HL-60/S4 treated with retinoic acid at 250 ng/mL for 4 days and 3 days (cell line): ENCODE measurements around the gene OXGR1.
"Not testable (repeated sequence)": the region's sequence is repeated elsewhere in the genome, so short reads cannot be mapped to it uniquely, and the experiment has no call there.

Experiments
- in situ Hi-C: fragments of 300-500 bp; cut with MboI; formaldehyde crosslinking; loops from 2 replicates; pipeline ENCODE4 v1.7.0; 2022; ENCODE audit warnings: low sequenced_read_pairs

Gene OXGR1

GRCh38 chr13:96994017-96994857 lies at the start of gene OXGR1:
Gene OXGR1, minus strand, starts transcription at chr13:96994476. Its CDS starts 6,717 bp downstream, at chr13:96987759.
- in situ Hi-C loops = no loop called here

- in situ Hi-C loops = no loop called here
These were observed 49.0 kb upstream of the OXGR1 start for GRCh38 chr13:97043302-97043701.

GRCh38 chr13:97030705-97031452 lies 36.6 kb upstream of the OXGR1 start:
- in situ Hi-C loops = no loop called here

GRCh38 chr13:97028441-97029299 lies 34.4 kb upstream of the OXGR1 start:
- in situ Hi-C loops = no loop called here

GRCh38 chr13:97027162-97027554 lies 32.9 kb upstream of the OXGR1 start:
- in situ Hi-C loops = no loop called here

- in situ Hi-C loops = no loop called here
These were observed 32.4 kb upstream of the OXGR1 start for GRCh38 chr13:97026531-97027161.

- in situ Hi-C loops = not testable (repeated sequence)
These were observed 29.5 kb upstream of the OXGR1 start for GRCh38 chr13:97023812-97024211.

- in situ Hi-C loops = no loop called here
These were observed 28.8 kb upstream of the OXGR1 start for GRCh38 chr13:97023117-97023516.

- in situ Hi-C loops = no loop called here
These were observed 27.0 kb upstream of the OXGR1 start for GRCh38 chr13:97021241-97021640.

GRCh38 chr13:97020689-97021240 lies 26.5 kb upstream of the OXGR1 start:
- in situ Hi-C loops = no loop called here

- in situ Hi-C loops = no loop called here
These were observed 25.9 kb upstream of the OXGR1 start for GRCh38 chr13:97020194-97020593.

- in situ Hi-C loops = no loop called here
These were observed 25.0 kb upstream of the OXGR1 start for GRCh38 chr13:97019236-97019635.

GRCh38 chr13:97018029-97018819 lies 23.9 kb upstream of the OXGR1 start:
- in situ Hi-C loops = no loop called here

- in situ Hi-C loops = no loop called here
These were observed 23.0 kb upstream of the OXGR1 start for GRCh38 chr13:97017322-97017721.

GRCh38 chr13:97015661-97016350 lies 21.5 kb upstream of the OXGR1 start:
- in situ Hi-C loops = no loop called here

- in situ Hi-C loops = no loop called here
These were observed 18.2 kb upstream of the OXGR1 start for GRCh38 chr13:97012251-97013048.

GRCh38 chr13:97011446-97012131 lies 17.3 kb upstream of the OXGR1 start:
- in situ Hi-C loops = no loop called here

- in situ Hi-C loops = no loop called here
These were observed 14.4 kb upstream of the OXGR1 start for GRCh38 chr13:97008643-97009042.
